ENCODE measurements around the gene MBD5. TPM values are rescaled to one million over a fixed set of nuclear protein-coding genes. Genes with fewer than 3 reads are reported as not detected.

The MBD5 gene
- total and polyA plus RNA-seq, 2 of the 4 experiments (the other 2 are of a cell fraction), result 9.8 to 14.2 TPM

DNA sequence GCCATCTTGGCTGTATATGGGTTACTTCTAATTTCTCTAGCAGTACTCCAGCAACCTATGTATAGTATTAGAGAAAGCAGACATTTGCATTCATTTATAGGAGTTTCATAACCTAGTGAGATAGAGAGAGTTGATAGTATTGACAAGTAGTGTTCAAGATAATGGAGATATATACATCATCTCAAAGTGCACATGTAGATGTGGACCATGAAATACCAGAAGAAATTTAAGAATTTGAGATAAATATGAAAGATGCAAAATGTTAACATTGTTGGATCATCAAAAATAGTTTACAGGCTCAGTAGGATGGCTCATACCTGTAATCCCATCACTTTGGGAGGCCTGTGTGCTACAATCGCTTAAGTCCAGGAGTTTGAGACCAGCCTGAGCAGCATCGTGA is 243.0 kb downstream of the MBD5 start:
- no peak for ATAC-seq (ENCODE audit: low read depth)
- H3K56ac ChIP-seq (ENCODE audit: extremely low read depth, insufficient read depth, low read length), result no peak overlapping the region
- H3K23ac ChIP-seq (ENCODE audit: low read depth, low read length), result no peak overlapping the region
- no peak overlapping the region for H2AK5ac ChIP-seq (ENCODE audit: low read depth, low read length)
- H4K5ac ChIP-seq (ENCODE audit: low read depth, low read length), result no peak overlapping the region
- H3K27ac ChIP-seq (ENCODE audit: insufficient read depth, low read length), result no peak overlapping the region
- peaks cover 0 to under 1% of the 10 kb centered on the region in 2 experiments; a peak in 2 of 4 replicates for H3K79me1 ChIP-seq (ENCODE audit: low read depth in 1 of 2, low read length in 2 of 2)
- H2AK9ac ChIP-seq (replicated peaks; ENCODE audit: low read depth, low read length, poor library complexity), result no peak overlapping the region
- no peaks in the 10 kb centered on the region for H3K4me1 ChIP-seq (ENCODE audit: control insufficient read depth, insufficient read depth, low read length)
- no peak overlapping the region for H3K18ac ChIP-seq (ENCODE audit: low read depth, low read length)
- H3K4me2 ChIP-seq (ENCODE audit: low read depth, low read length), result no peak overlapping the region
- in situ Hi-C loops (cut with MboI; ENCODE audit: low sequenced_read_pairs), result no loop called here
- dilution Hi-C loops (cut with HindIII; ENCODE audit: low sequenced_read_pairs, unreplicated experiment), result no loop called here
- H3K9ac ChIP-seq (ENCODE audit: low read depth, low read length), result no peak overlapping the region
- H3K4me3 ChIP-seq (ENCODE audit: insufficient read depth, low read depth, low read length), result no peak overlapping the region
- no peak overlapping the region for H4K8ac ChIP-seq (ENCODE audit: low read depth in 2 of 2, low read length in 2 of 2)
- H2BK5ac ChIP-seq (ENCODE audit: low read depth, low read length, poor library complexity, severe bottlenecking), result no peak overlapping the region
- no peaks in the 10 kb centered on the region for H4K20me1 ChIP-seq (ENCODE audit: insufficient read depth, low read length)
- intact Hi-C loops (cut with micrococcal nuclease), result no loop called here
- H3K36me3 ChIP-seq (ENCODE audit: control insufficient read depth, insufficient read depth, low read length), result no peaks in the 10 kb centered on the region
- ChIA-PET CTCF (no interaction called here), POLR2A (ENCODE audit: unreplicated experiment) (no interaction called here)
- no CpG with 5 or more reads among the region's 2 CpGs for WGBS, 2 experiments (ENCODE audit: extremely low coverage in 2 of 2, insufficient read length in 1 of 2)
- H3K14ac ChIP-seq (replicated peaks; ENCODE audit: low read depth, low read length), result no peak overlapping the region
- no peak overlapping the region for H4K91ac ChIP-seq (ENCODE audit: insufficient read depth, low read depth, low read length)
- no peaks in the 10 kb centered on the region for H3K27me3 ChIP-seq (ENCODE audit: control insufficient read depth, insufficient read depth, low read length)
- no peak overlapping the region for H2BK20ac ChIP-seq (ENCODE audit: low read depth, low read length)
- H2BK120ac ChIP-seq (ENCODE audit: low read depth, low read length), result no peak overlapping the region
- no peaks in the 10 kb centered on the region; the same call in 1 of the 2 replicates for H3K9me1 ChIP-seq (ENCODE audit: insufficient read depth, low read length)
- H3K4ac ChIP-seq (ENCODE audit: low read depth, low read length), result no peak overlapping the region
- no peak overlapping the region for H2BK15ac ChIP-seq (ENCODE audit: low read depth, low read length)
- TF ChIP-seq BHLHE40 (IDR thresholded peaks at IDR 0.05; ENCODE audit: low read depth, low read length) (no peak), NFE2L2 (IDR thresholded peaks at IDR 0.05; ENCODE audit: low read depth, low read length) (no peak), POLR2A (IDR thresholded peaks at IDR 0.05; ENCODE audit: low read depth, low read length) (no peak), RCOR1 (IDR thresholded peaks at IDR 0.05; ENCODE audit: insufficient replicate concordance, low read length) (no peak), SMC3 (IDR thresholded peaks at IDR 0.05; ENCODE audit: low read depth, low read length) (no peak), MXI1 (IDR thresholded peaks at IDR 0.05; ENCODE audit: borderline replicate concordance, low read depth, low read length) (no peak), ELK1 (IDR thresholded peaks at IDR 0.05; ENCODE audit: borderline replicate concordance, low read depth, low read length) (no peak)
- TF ChIP-seq, protein P1, sequence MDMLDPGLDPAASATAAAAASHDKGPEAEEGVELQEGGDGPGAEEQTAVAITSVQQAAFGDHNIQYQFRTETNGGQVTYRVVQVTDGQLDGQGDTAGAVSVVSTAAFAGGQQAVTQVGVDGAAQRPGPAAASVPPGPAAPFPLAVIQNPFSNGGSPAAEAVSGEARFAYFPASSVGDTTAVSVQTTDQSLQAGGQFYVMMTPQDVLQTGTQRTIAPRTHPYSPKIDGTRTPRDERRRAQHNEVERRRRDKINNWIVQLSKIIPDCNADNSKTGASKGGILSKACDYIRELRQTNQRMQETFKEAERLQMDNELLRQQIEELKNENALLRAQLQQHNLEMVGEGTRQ (IDR thresholded peaks at IDR 0.05; ENCODE audit: low read depth, low read length), result no peak
- no peak for DNase-seq
- no TSS peak for BruUV-seq (replicated peaks)
- H2AFZ ChIP-seq (replicated peaks; ENCODE audit: low read length, poor library complexity), result no peak overlapping the region
- H3K9me3 ChIP-seq (ENCODE audit: control insufficient read depth, insufficient read depth, low read length), result no peaks in the 10 kb centered on the region

Measured in IMR-90 (cell line).